GM19324 (cell line): Measurements from ENCODE around the gene HES4.

ENCODE experiments used
- ATAC-seq: cut with Tn5 transposase; IDR thresholded peaks from one replicate; pipeline ENCODE4 v1.9.1; 2021; ENCODE audit warnings: mild to moderate bottlenecking, moderate library complexity; ENCODE audit not compliant: unreplicated experiment, low FRiP score

The HES4 gene

GRCh38 chr1:999725-1000356 lies at the start of gene HES4:
TSS of gene HES4 (minus strand) at chr1:1000097. CDS start at chr1:999973, 124 bp downstream.
- peak; percentile 40 for ATAC-seq

- ATAC-seq: no peak
These were observed 48.9 kb upstream of the HES4 start for GRCh38 chr1:1048765-1049164.

GRCh38 chr1:1047963-1048362 lies 48.1 kb upstream of the HES4 start:
- no peak for ATAC-seq

- no peak for ATAC-seq
These were observed 47.5 kb upstream of the HES4 start for GRCh38 chr1:1047407-1047806.

GRCh38 chr1:1046767-1047166 lies 46.9 kb upstream of the HES4 start:
- no peak for ATAC-seq

GRCh38 chr1:1046243-1046642 lies 46.3 kb upstream of the HES4 start:
- no peak for ATAC-seq

GRCh38 chr1:1045129-1045528 lies 45.2 kb upstream of the HES4 start:
- no peak for ATAC-seq

GRCh38 chr1:1044455-1045078 lies 44.7 kb upstream of the HES4 start:
- ATAC-seq: no peak

- no peak for ATAC-seq
These were observed 44.0 kb upstream of the HES4 start for GRCh38 chr1:1043921-1044320.

- no peak for ATAC-seq
These were observed 43.5 kb upstream of the HES4 start for GRCh38 chr1:1043411-1043810.

- no peak for ATAC-seq
These were observed 42.9 kb upstream of the HES4 start for GRCh38 chr1:1042835-1043234.

- ATAC-seq: no peak
These were observed 42.0 kb upstream of the HES4 start for GRCh38 chr1:1041873-1042272.

GRCh38 chr1:1041092-1041523 lies 41.2 kb upstream of the HES4 start:
- no peak for ATAC-seq

- no peak for ATAC-seq
These were observed 40.4 kb upstream of the HES4 start for GRCh38 chr1:1040004-1040991.

- ATAC-seq: no peak
These were observed 39.4 kb upstream of the HES4 start for GRCh38 chr1:1039145-1039910.

GRCh38 chr1:1038694-1039093 lies 38.8 kb upstream of the HES4 start:
- no peak for ATAC-seq

- no peak for ATAC-seq
These were observed 37.8 kb upstream of the HES4 start for GRCh38 chr1:1037366-1038327.

- no peak for ATAC-seq
These were observed 35.5 kb upstream of the HES4 start for GRCh38 chr1:1035291-1035943.

- no peak for ATAC-seq
These were observed 34.5 kb upstream of the HES4 start for GRCh38 chr1:1034439-1034781.
